Activated CD8-positive, alpha-beta T cell treated with anti-CD3 and anti-CD28 coated beads, Interleukin-2, amount 10 ng/mL, durations not matched to agents 7 days and 5 days (primary cell): ENCODE measurements around the gene SREK1. TPM values are rescaled to one million over a fixed set of nuclear protein-coding genes. Genes with fewer than 3 reads are reported as not detected.
"Not testable (repeated sequence)": the region's sequence is repeated elsewhere in the genome, so short reads cannot be mapped to it uniquely, and the experiment has no call there.

Source experiments
- ATAC-seq: fragments of 150-1000 bp; cut with Tn5 transposase; one replicate; pipeline ENCODE4 v1.10.0; 2021; ENCODE audit warnings: moderate library complexity
- CTCF ChIA-PET: fragments of 350-600 bp; sonication (Branson Sonifier 250); formaldehyde crosslinking; loops from one replicate; lab custom pipeline; 2021; ENCODE audit warnings: antibody characterized with exemption; lab: Charles Lee
- POLR2A ChIA-PET: fragments of 350-600 bp; sonication (Branson Sonifier 250); formaldehyde crosslinking; loops from one replicate; lab custom pipeline; 2021; ENCODE audit warnings: antibody characterized with exemption; lab: Charles Lee
- DNase-seq: peaks from one replicate; pipeline ENCODE4 v3.0.0-alpha.2; 2020
- H3K27ac Mint-ChIP-seq: one replicate; pipeline ENCODE4 v1.8.0; 2021; ENCODE audit warnings: mild to moderate bottlenecking, mixed read lengths
- H3K27me3 Mint-ChIP-seq: one replicate; pipeline ENCODE4 v1.8.0; 2021; ENCODE audit warnings: low read depth, mixed read lengths
- H3K36me3 Mint-ChIP-seq: one replicate; pipeline ENCODE4 v1.8.0; 2021; ENCODE audit warnings: low read depth, mixed read lengths
- H3K4me1 Mint-ChIP-seq: one replicate; pipeline ENCODE4 v1.8.0; 2021; ENCODE audit warnings: low read depth, mixed read lengths
- H3K4me3 Mint-ChIP-seq: one replicate; pipeline ENCODE4 v1.8.0; 2021; ENCODE audit warnings: mild to moderate bottlenecking, mixed read lengths
- H3K9me3 Mint-ChIP-seq: one replicate; pipeline ENCODE4 v1.8.0; 2022; ENCODE audit warnings: mixed read lengths; ENCODE audit not compliant: insufficient read depth
- total RNA-seq, 2 experiments: library from RNA; stranded (reverse); gene quantifications; one replicate each; pipeline ENCODE4 v1.2.3, GENCODE V29; 2021

SREK1 gene
- total RNA-seq, 2 experiments from 2014 or later: 62.3 TPM

- CTCF ChIA-PET: no interaction called here
- Mint-ChIP-seq H3K27ac (no peak overlapping the region), H3K4me3 (no peak overlapping the region), H3K9me3 (peaks cover 4% of the 10 kb centered on the region), H3K36me3 (no peaks in the 10 kb centered on the region), H3K27me3 (no peaks in the 10 kb centered on the region), H3K4me1 (no peaks in the 10 kb centered on the region)
- ATAC-seq: no peak
- no peak for DNase-seq
- POLR2A ChIA-PET: no interaction called here
Observed at GRCh38 chr5:66197764-66198405, 53.8 kb downstream of the SREK1 start.

- ATAC-seq (no peak), DNase-seq (no peak)
- no peak overlapping the region for H3K4me3 Mint-ChIP-seq
- CTCF ChIA-PET: no interaction called here
- H3K27me3 Mint-ChIP-seq: no peaks in the 10 kb centered on the region
- peaks cover 4% of the 10 kb centered on the region for H3K9me3 Mint-ChIP-seq
- no peaks in the 10 kb centered on the region for H3K4me1 Mint-ChIP-seq
- no peaks in the 10 kb centered on the region for H3K36me3 Mint-ChIP-seq
- POLR2A ChIA-PET: no interaction called here
- no peak overlapping the region for H3K27ac Mint-ChIP-seq
Observed at GRCh38 chr5:66198837-66199236, 54.7 kb downstream of the SREK1 start.

DNA sequence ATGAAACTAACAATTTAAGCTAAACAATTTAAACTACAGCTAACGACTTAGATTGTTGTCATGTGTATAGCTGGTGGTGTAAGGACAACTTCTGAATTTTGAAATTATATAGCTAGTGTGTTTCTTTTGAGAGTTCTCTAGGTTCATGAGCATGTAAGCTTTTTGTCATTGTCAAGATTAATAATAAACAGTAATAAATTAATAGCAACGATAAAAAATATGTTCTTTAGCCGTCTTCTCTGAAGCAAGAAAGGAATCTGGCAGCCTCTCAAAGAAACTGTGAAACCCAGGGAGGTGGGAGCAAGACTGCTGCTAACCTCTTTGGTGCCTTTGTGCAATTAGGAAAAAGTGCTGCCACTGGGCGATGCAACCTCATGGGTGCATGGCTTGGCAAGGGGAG, 59.4 kb downstream of the SREK1 start:
- Mint-ChIP-seq H3K27ac (no peak overlapping the region), H3K27me3 (no peaks in the 10 kb centered on the region), H3K4me3 (no peak overlapping the region), H3K4me1 (no peaks in the 10 kb centered on the region), H3K36me3 (no peaks in the 10 kb centered on the region), H3K9me3 (peaks cover 4% of the 10 kb centered on the region)
- POLR2A ChIA-PET: no interaction called here
- DNase-seq (no peak), ATAC-seq (no peak)
- CTCF ChIA-PET: interaction anchor here (1.0 kb wide), 1 partner anchor 28 kb away, joined by 4 read pairs; no protein-coding TSS in a partner anchor

DNA sequence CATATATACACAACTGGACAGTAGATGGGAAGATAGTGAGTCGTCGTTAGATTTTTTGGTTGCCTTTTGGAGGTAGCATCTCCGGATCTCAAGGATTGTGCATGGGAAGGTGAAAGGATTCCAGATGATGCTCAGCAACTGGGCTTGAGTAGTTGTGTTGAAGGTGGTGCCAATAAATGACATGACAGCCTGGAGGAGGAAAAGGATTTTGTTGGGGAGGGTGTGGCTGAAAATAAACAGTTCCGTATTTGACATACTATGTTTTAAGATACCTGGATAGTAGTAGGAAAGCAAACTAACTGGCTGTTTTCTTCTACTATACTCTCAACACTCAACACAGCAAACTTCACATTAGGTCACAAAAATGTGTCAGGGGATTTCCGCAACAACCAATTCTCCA, 62.4 kb downstream of the SREK1 start:
- no peak overlapping the region for H3K4me3 Mint-ChIP-seq
- POLR2A ChIA-PET: no interaction called here
- H3K27me3 Mint-ChIP-seq: no peaks in the 10 kb centered on the region
- CTCF ChIA-PET: no interaction called here
- no peaks in the 10 kb centered on the region for H3K36me3 Mint-ChIP-seq
- no peak for DNase-seq
- H3K4me1 Mint-ChIP-seq: no peaks in the 10 kb centered on the region
- H3K27ac Mint-ChIP-seq: no peak overlapping the region
- no peak for ATAC-seq
- H3K9me3 Mint-ChIP-seq: no peaks in the 10 kb centered on the region

GRCh38 chr5:66207800-66208561, 63.9 kb downstream of the SREK1 start:
- no peak overlapping the region for H3K27ac Mint-ChIP-seq
- CTCF ChIA-PET: no interaction called here
- H3K36me3 Mint-ChIP-seq: no peaks in the 10 kb centered on the region
- POLR2A ChIA-PET: no interaction called here
- H3K4me1 Mint-ChIP-seq: no peaks in the 10 kb centered on the region
- no peak overlapping the region for H3K4me3 Mint-ChIP-seq
- H3K9me3 Mint-ChIP-seq: no peaks in the 10 kb centered on the region
- DNase-seq (no peak), ATAC-seq (no peak)
- no peaks in the 10 kb centered on the region for H3K27me3 Mint-ChIP-seq

DNA sequence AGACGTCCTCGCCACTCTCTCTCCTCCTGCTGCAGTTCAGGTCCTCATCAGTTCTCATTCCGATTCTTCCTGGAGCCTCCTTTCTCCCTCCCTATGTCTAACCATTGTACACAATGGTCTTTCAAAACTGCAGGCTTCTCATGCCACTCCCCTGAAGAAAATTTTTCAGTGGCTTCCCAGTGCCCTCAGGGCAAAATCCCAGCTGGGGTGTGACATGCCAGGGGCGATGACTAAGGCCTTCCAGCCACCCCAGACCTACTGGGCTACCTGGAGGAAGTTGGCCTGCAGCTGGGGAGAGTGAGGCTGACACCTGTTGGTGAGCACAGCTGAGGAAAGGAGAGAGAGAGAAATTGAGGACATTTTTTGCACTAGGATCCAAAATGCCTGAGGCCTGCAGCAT, 65.2 kb downstream of the SREK1 start:
- Mint-ChIP-seq H3K27ac (no peak overlapping the region), H3K36me3 (no peaks in the 10 kb centered on the region)

DNA sequence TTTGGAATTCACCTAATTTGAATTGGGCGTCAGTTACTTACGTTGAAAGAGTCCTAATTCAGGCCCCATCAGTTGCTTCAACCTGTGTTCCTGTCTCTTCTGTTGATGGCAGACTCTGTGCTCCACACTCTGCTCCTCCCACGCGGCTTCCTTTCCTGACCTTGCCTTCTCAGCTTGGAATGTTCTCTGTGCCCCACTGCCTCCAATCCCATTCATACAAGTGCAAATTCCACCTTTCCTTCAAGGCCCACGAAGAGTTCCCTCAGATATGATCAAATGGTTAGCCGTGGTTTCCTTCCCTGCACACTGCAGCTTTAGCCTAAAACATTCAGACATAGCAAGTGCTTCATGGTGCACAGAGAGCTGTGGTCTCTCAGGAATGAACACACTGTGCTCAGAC, 65.7 kb downstream of the SREK1 start:
- ChIA-PET CTCF (no interaction called here), POLR2A (no interaction called here)
- DNase-seq (no peak), ATAC-seq (no peak)
- Mint-ChIP-seq H3K27me3 (no peaks in the 10 kb centered on the region), H3K36me3 (no peaks in the 10 kb centered on the region), H3K4me1 (no peaks in the 10 kb centered on the region), H3K4me3 (no peak overlapping the region), H3K27ac (no peak overlapping the region), H3K9me3 (no peaks in the 10 kb centered on the region)

More for the DNA sequence above, 65.2 kb downstream of the SREK1 start:
- no peak for ATAC-seq
- Mint-ChIP-seq H3K9me3 (no peaks in the 10 kb centered on the region), H3K27me3 (no peaks in the 10 kb centered on the region), H3K4me3 (no peak overlapping the region), H3K4me1 (no peaks in the 10 kb centered on the region)
- ChIA-PET CTCF (no interaction called here), POLR2A (no interaction called here)
- DNase-seq: no peak

GRCh38 chr5:66213533-66213932, 69.4 kb downstream of the SREK1 start:
- ATAC-seq: no peak
- H3K36me3 Mint-ChIP-seq: no peaks in the 10 kb centered on the region
- no peak overlapping the region for H3K27ac Mint-ChIP-seq
- no peak overlapping the region for H3K4me3 Mint-ChIP-seq
- ChIA-PET POLR2A (no interaction called here), CTCF (no interaction called here)
- no peaks in the 10 kb centered on the region for H3K9me3 Mint-ChIP-seq
- H3K27me3 Mint-ChIP-seq: no peaks in the 10 kb centered on the region
- no peaks in the 10 kb centered on the region for H3K4me1 Mint-ChIP-seq
- DNase-seq: no peak

DNA sequence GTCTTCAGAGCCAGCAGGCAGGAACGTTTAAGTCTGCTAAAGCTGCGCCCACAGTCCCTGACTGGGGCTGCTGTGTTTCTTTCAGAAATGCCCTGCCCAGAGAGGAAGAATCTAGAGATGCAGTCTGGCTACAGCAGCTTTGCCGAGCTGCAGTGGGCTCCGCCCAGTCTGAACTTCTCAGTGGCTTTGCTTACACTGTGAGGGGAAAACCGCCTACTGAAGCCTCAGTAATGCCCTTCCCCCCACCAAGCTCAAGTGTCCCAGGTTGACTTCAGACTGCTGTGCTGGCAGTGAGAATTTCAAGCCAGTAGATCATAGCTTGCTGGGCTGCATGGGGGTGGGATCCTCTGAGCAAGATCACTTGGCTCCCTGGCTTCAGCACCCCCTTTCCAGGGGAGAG, 78.4 kb downstream of the SREK1 start:
- Mint-ChIP-seq H3K27ac (no peak overlapping the region), H3K4me1 (no peaks in the 10 kb centered on the region), H3K9me3 (no peaks in the 10 kb centered on the region), H3K4me3 (no peak overlapping the region), H3K36me3 (no peaks in the 10 kb centered on the region), H3K27me3 (peaks cover 7% of the 10 kb centered on the region)
- DNase-seq: no peak
- ChIA-PET CTCF (no interaction called here), POLR2A (no interaction called here)
- no peak for ATAC-seq

- H3K36me3 Mint-ChIP-seq, H3K27ac Mint-ChIP-seq, DNase-seq, H3K4me3 Mint-ChIP-seq, H3K27me3 Mint-ChIP-seq, CTCF ChIA-PET, ATAC-seq, H3K4me1 Mint-ChIP-seq, H3K9me3 Mint-ChIP-seq, POLR2A ChIA-PET: not testable (repeated sequence)
Observed at GRCh38 chr5:66222896-66223295, 78.8 kb downstream of the SREK1 start.

DNA sequence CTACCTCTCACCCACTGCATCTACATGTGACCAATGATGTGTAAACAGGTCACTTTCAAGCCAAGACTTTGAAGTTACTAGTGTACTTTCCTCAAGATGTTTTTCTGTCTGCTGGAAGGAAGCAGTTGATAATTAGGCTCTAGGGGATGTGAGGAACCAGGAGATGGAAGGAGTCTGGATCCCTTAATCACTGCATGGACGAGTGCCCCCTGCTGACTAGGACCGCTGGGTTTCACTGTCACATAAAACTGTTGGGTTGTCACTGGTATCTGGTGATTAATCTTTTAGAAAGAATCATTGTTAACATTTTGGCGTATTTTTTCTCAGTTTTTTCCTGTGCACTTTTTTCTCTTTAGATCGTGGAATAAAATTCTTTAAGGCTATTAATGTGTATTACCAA, 79.5 kb downstream of the SREK1 start:
- CTCF ChIA-PET: no interaction called here
- no peaks in the 10 kb centered on the region for H3K36me3 Mint-ChIP-seq
- no peak for DNase-seq
- POLR2A ChIA-PET: no interaction called here
- H3K27ac Mint-ChIP-seq: no peak overlapping the region
- no peak overlapping the region for H3K4me3 Mint-ChIP-seq
- peaks cover 7% of the 10 kb centered on the region for H3K27me3 Mint-ChIP-seq
- no peak for ATAC-seq
- H3K4me1 Mint-ChIP-seq: no peaks in the 10 kb centered on the region
- no peaks in the 10 kb centered on the region for H3K9me3 Mint-ChIP-seq

DNA sequence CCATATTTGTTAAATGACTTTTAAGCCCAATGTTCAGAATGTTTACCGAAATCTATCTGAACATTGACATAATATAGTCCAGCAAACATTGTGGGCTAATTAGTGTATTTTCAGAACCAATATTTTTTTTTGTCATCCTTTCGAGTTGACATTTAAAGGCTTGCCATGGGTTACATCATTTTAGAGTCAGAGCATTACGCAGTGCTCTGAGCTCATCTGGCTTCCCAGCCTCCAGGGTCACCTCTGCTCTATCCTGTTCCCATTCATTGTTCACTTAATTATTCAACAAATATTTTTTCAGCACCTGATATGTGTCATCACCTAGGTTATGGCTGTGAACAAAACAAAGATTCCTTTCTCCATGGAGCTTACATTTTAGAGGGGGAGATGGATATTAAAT, 80.2 kb downstream of the SREK1 start:
- ChIA-PET CTCF (interaction anchor here (0.7 kb wide), 1 partner anchor 610 kb away, joined by 3 read pairs; no protein-coding TSS in a partner anchor), POLR2A (no interaction called here)
- no peaks in the 10 kb centered on the region for H3K4me1 Mint-ChIP-seq
- no peak overlapping the region for H3K27ac Mint-ChIP-seq
- no peaks in the 10 kb centered on the region for H3K9me3 Mint-ChIP-seq
- H3K4me3 Mint-ChIP-seq: no peak overlapping the region
- no peaks in the 10 kb centered on the region for H3K36me3 Mint-ChIP-seq
- ATAC-seq (no peak), DNase-seq (no peak)
- H3K27me3 Mint-ChIP-seq: peaks cover 7% of the 10 kb centered on the region
